ENCODE results near the gene VEGFD.

Gene VEGFD

GRCh38 chrX:15376956-15377355 is 7.3 kb downstream of the VEGFD start:
- no peaks in the 10 kb centered on the region for H3K36me3 ChIP-seq (ENCODE audit: control insufficient read depth in 2 of 2, insufficient read depth in 1 of 2, low read length in 2 of 2)
- H3K4me3 ChIP-seq (ENCODE audit: low read depth, low read length), result no peak overlapping the region
- no peak overlapping the region for H3K27ac ChIP-seq (ENCODE audit: extremely low read depth, low read depth, low read length)
- no peaks in the 10 kb centered on the region for H3K9me3 ChIP-seq (ENCODE audit: control insufficient read depth, insufficient read depth, low read depth, low read length)
- TF ChIP-seq PRDM2 (tag by site-specific recombination; IDR thresholded peaks at IDR 0.05; ENCODE audit: borderline replicate concordance) (no peak), ZNF791 (tag by site-specific recombination; IDR thresholded peaks at IDR 0.05) (no peak), ZNF585B (tag by site-specific recombination; IDR thresholded peaks at IDR 0.05) (no peak), ZNF558 (tag by site-specific recombination; IDR thresholded peaks at IDR 0.05) (no peak), ZNF416 (tag by site-specific recombination; IDR thresholded peaks at IDR 0.05) (no peak), ZNF2 (tag by site-specific recombination; IDR thresholded peaks at IDR 0.05) (no peak), ZNF426 (tag by site-specific recombination; IDR thresholded peaks at IDR 0.05) (no peak), ZNF114 (tag by site-specific recombination; IDR thresholded peaks at IDR 0.05) (no peak), ZNF785 (tag by site-specific recombination; IDR thresholded peaks at IDR 0.05) (no peak), ZBTB20 (tag by site-specific recombination; IDR thresholded peaks at IDR 0.05) (no peak), ZNF555 (tag by site-specific recombination; conservative IDR thresholded peaks at IDR 0.05) (no peak), ZNF776 (tag by site-specific recombination; IDR thresholded peaks at IDR 0.05; ENCODE audit: borderline replicate concordance) (no peak), KLF1 (tag by site-specific recombination; IDR thresholded peaks at IDR 0.05) (no peak), ZSCAN23 (tag by site-specific recombination; IDR thresholded peaks at IDR 0.05) (no peak), ZIC2 (tag by site-specific recombination; IDR thresholded peaks at IDR 0.05) (no peak)
- no peaks in the 10 kb centered on the region for H3K4me1 ChIP-seq (ENCODE audit: control insufficient read depth, insufficient read depth, low read length)
- POLR2A ChIA-PET, result no interaction called here
- CTCF ChIA-PET, result no interaction called here

- CTCF ChIA-PET, result interaction anchor here (0.6 to 2.9 kb wide), 3 partner anchors 10 to 90 kb away, joined by 3 to 15 read pairs (median 3); partner anchors contain the start of gene VEGFD
- Histone ChIP-seq H3K4me1 (ENCODE audit: control insufficient read depth, insufficient read depth, low read length) (no peaks in the 10 kb centered on the region), H3K36me3 (ENCODE audit: control insufficient read depth in 2 of 2, insufficient read depth in 1 of 2, low read length in 2 of 2) (no peaks in the 10 kb centered on the region), H3K27ac (ENCODE audit: extremely low read depth, low read depth, low read length) (no peak overlapping the region), H3K9me3 (ENCODE audit: control insufficient read depth, insufficient read depth, low read depth, low read length) (no peaks in the 10 kb centered on the region), H3K4me3 (ENCODE audit: low read depth, low read length) (no peak overlapping the region)
- POLR2A ChIA-PET, result no interaction called here
- TF ChIP-seq ZNF701 (tag by site-specific recombination; IDR thresholded peaks at IDR 0.05) (no peak), ZNF169 (tag by site-specific recombination; IDR thresholded peaks at IDR 0.05) (no peak), ZNF843 (tag by site-specific recombination; IDR thresholded peaks at IDR 0.05) (no peak), ZNF2 (tag by site-specific recombination; IDR thresholded peaks at IDR 0.05) (no peak), ZNF48 (tag by site-specific recombination; IDR thresholded peaks at IDR 0.05) (no peak), ZNF610 (tag by site-specific recombination; IDR thresholded peaks at IDR 0.05; ENCODE audit: borderline replicate concordance) (no peak), HOXD13 (CRISPR knock-in tag; IDR thresholded peaks at IDR 0.05; ENCODE audit: borderline replicate concordance) (no peak), ATF2 (tag by site-specific recombination; IDR thresholded peaks at IDR 0.05; ENCODE audit: low read depth) (no peak), ZNF548 (tag by site-specific recombination; IDR thresholded peaks at IDR 0.05) (no peak), ZNF645 (tag by site-specific recombination; IDR thresholded peaks at IDR 0.05) (no peak), ZNF112 (tag by site-specific recombination; IDR thresholded peaks at IDR 0.05) (no peak), SETDB1 (IDR thresholded peaks at IDR 0.05; ENCODE audit: insufficient read length, low read length) (no peak), FEZF1 (tag by site-specific recombination; IDR thresholded peaks at IDR 0.05) (no peak), ZSCAN16 (tag by site-specific recombination; IDR thresholded peaks at IDR 0.05) (no peak), SCRT1 (tag by site-specific recombination; IDR thresholded peaks at IDR 0.05; ENCODE audit: borderline replicate concordance) (no peak), ZNF184 (tag by site-specific recombination; IDR thresholded peaks at IDR 0.05) (no peak), KLF8 (tag by site-specific recombination; IDR thresholded peaks at IDR 0.05) (no peak)
These were observed 10.2 kb downstream of the VEGFD start for GRCh38 chrX:15373976-15374375.

All from HEK293 (cell line).